ENCODE data around the gene KIF9.
"Not testable (repeated sequence)": the region's sequence is repeated elsewhere in the genome, so short reads cannot be mapped to it uniquely, and the experiment has no call there.

KIF9 gene

DNA sequence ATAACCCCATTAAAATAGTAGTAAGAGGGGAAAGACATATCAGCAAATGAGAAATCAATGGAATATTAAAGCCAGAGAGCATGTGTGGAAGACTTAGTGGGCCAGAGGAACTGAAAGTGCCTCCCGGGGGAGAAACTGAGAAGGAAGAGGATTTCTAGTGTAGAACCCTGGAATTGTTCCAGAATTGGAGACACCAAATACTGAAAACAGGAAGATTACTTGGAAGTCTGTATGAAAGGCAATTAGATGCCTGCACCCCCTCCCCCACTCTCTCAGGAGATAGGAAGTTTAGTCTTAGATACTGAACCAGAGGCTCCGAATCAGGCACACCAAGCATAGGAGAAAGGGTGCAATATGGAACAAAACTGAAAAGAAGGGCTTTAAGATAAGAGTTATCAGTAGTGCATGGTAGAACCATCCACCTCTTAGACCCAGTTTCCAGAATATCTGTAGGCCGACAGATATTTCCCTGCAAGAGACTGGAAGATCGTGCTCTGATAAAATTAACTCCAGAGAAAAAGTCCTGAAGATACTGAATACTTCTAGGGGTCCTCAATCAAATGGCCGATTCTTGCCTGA is 32.6 kb upstream of the KIF9 start:
- no peak overlapping the region for H3K27ac ChIP-seq
- TF ChIP-seq ZFX (IDR thresholded peaks at IDR 0.05), result no peak
- TF ChIP-seq, protein P1, sequence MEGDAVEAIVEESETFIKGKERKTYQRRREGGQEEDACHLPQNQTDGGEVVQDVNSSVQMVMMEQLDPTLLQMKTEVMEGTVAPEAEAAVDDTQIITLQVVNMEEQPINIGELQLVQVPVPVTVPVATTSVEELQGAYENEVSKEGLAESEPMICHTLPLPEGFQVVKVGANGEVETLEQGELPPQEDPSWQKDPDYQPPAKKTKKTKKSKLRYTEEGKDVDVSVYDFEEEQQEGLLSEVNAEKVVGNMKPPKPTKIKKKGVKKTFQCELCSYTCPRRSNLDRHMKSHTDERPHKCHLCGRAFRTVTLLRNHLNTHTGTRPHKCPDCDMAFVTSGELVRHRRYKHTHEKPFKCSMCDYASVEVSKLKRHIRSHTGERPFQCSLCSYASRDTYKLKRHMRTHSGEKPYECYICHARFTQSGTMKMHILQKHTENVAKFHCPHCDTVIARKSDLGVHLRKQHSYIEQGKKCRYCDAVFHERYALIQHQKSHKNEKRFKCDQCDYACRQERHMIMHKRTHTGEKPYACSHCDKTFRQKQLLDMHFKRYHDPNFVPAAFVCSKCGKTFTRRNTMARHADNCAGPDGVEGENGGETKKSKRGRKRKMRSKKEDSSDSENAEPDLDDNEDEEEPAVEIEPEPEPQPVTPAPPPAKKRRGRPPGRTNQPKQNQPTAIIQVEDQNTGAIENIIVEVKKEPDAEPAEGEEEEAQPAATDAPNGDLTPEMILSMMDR (conservative IDR thresholded peaks at IDR 0.05), result no peak

DNA sequence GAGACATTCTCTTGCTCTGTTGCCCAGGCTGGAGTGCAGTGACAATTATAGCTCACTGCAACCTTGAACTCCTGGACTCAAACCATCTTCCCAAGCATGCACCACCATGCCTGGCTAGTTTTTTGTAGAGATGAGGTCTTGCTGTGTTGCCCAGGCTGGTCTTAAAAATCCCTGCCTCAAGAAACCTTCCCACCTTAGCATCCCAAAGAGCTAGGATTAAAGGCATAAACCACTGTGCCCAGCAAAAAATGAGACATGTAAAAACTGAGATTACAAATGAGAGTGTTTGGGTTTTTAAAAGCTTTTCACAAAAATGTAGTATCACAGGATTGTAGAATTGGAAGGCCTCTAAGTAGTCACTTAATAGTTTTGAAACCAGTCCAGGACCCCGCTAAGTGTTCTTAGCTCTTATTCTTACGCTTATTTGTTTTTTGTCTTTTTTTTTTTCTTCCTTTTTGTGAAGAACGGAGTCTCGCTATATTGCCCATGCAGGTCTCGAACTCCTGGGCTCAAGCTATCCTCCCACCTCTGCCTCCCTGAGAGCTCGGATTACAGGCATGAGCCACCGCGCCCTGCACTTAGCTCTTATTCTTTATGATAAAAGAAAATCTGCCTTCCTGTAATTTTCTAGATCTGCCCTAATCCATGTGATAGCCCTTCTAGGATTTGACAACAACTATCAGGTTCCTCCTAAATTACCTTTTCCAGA is 31.6 kb upstream of the KIF9 start:
- TF ChIP-seq, protein P1 (conservative IDR thresholded peaks at IDR 0.05), result no peak
- TF ChIP-seq ZFX (IDR thresholded peaks at IDR 0.05), result no peak

DNA sequence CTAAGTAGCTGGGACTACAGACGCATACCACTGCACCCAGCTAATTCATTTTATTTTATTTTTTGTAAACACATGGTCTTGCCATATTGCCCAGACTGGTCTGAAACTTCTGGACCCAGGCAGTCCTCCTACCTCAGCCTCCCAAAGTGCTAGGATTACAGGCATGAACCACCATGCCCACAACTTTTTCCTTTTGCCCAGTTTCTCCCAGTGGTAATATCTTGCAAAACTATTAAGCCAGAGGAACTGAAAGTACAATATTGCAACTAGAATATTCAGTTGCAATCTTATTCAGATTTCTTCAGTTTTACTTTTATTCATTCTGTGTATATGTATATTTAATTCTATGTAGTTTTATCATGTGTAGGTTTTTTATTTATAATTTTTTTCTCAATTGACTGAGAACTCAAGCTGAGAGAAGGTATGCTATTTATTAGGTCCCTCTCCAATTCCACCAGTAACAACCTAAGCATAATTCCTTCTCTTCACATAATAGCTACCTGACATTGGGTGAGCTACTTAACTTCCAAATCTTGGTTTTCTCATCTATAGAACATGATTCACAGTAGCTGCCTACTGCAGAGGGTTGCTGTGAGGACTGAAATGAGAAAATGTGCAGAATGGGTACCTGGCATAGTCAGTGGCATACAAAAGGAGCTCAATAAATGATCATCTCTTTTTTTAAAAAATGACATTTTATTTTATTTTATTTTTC is 30.9 kb upstream of the KIF9 start:
- TF ChIP-seq, protein P1 (conservative IDR thresholded peaks at IDR 0.05), result no peak
- TF ChIP-seq ZFX (IDR thresholded peaks at IDR 0.05), result no peak
- H3K27ac ChIP-seq, result no peak overlapping the region

More for the DNA sequence above, 31.6 kb upstream of the KIF9 start:
- no peak overlapping the region for H3K27ac ChIP-seq

DNA sequence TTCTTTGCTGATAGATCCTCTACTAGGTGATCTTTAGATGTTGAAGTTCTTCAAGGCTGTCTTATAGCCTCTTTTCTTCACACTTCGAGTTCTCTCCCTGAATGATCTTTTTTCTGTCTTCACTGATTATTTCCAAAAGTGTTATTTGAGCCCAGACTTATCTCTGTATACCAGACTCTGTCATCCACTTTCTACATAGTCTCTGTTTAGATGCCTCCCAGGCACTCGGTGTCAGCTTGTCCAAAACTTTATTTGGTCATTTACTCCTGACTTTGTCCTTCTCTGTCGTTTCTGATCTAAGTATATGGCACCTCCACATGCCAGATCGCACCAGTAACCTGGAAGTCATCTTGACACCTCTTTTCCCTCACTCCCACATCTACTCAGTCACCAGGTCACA is 27.8 kb upstream of the KIF9 start:
- H3K27ac ChIP-seq, result no peak overlapping the region
- no peak for TF ChIP-seq ZFX (IDR thresholded peaks at IDR 0.05)
- TF ChIP-seq, protein P1 (conservative IDR thresholded peaks at IDR 0.05), result no peak

DNA sequence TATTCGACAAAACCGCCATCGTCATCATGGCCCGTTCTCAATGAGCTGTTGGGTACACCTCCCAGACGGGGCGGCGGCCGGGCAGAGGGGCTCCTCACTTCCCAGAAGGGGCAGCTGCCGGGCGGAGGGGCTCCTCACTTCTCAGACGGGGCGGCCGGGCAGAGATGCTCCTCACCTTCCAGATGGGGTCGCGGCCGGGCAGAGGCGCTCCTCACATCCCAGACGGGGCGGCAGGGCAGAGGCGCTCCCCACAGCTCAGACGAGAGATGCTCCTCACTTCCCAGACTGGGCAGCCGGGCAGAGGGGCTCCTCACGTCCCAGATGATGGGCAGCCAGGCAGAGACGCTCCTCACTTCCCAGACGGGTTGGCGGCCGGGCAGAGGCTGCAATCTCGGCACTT is 26.6 kb upstream of the KIF9 start:
- H3K27ac ChIP-seq, result not testable (repeated sequence)

DNA sequence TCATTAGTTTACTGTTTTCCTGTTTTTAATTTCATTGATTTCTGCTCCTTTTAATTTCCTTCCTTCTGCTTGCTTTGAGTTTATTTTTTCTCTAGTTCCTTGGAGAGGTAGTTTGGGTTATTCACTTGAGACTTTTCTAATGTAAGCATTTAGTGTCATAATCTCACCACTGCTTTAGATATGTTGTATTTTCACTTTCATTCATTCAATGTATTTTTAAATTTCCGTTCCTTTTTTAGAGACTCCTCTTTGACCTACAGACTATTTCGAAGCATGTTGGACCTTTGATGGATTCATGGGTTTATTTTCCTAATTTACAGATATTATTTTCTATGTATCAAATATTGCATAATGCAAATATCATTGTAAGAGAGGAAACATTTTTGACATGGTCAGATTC is 23.4 kb upstream of the KIF9 start:
- TF ChIP-seq, protein P1 (conservative IDR thresholded peaks at IDR 0.05), result no peak
- no peak for TF ChIP-seq ZFX (IDR thresholded peaks at IDR 0.05)
- no peak overlapping the region for H3K27ac ChIP-seq

DNA sequence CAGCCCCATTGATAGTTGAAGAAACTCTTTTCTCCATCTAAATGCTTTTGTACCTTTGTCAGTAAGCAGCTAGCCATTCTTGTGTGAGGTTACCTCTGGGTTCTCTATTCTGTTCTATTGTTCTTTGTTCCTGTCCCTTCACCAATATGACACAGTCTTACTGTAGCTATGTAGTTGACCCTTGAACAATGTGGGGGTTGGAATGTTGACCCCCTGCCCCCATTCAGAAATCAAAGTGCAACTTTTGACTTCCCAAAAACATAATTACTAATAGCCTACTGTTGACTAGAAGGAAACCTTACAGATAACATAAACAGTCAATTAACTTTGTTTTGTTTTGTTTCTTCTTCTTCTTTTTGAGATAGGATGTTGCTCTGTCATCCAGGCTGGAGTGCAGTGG is 18.9 kb upstream of the KIF9 start:
- TF ChIP-seq, protein P1 (conservative IDR thresholded peaks at IDR 0.05), result no peak
- no peak for TF ChIP-seq ZFX (IDR thresholded peaks at IDR 0.05)

More for the DNA sequence above, 18.9 kb upstream of the KIF9 start:
- no peak overlapping the region for H3K27ac ChIP-seq

Data from C4-2B (cell line).